Measurements from ENCODE around the gene MBD3L2.
"Not testable (repeated sequence)": the region's sequence is repeated elsewhere in the genome, so short reads cannot be mapped to it uniquely, and the experiment has no call there.

Gene MBD3L2

GRCh38 chr19:7049021-7049420, at the start of gene MBD3L2:
TSS of gene MBD3L2 (plus strand) at chr19:7049321. CDS start at chr19:7049374, 53 bp downstream.
- DNase-seq: not testable (repeated sequence)

DNA sequence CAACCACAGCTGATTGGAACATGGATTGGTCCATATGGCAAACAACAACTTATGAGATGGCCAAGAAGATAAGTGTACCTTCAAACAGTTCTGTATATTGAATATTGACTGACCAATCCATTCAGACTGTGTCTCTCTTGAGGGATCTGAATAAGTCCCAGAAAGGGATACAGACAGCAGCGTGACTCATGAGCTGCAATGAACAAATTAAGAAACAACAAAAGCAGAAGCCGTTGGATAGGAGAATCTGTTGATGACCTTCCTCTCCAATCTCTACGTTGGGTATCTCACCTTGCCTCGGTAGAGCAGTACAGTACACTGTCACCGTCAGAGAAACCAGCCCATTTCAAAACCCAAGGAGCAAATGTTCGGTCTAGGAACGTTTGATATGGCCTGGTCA, 49.2 kb upstream of the MBD3L2 start:
- no peak for DNase-seq

DNA sequence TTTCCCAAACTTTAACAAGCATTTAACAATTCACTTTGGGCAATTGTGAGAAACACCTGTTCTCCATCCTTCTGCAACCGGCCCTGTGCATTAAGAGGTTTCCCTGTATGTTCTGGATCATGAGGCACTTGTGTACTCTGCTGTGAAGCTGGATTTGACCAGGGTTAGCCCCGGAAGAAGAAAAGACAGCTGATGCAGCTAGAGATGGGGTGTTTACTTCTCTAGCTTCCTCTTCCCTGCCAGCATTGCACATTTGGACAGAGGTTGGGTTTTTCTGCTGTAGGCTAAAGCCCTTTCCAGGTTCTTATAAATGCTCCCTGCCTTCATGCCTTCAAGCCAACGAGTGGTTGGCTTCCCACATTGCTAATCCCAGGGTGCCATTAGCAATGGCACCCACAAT, 48.8 kb upstream of the MBD3L2 start:
- DNase-seq: no peak

DNA sequence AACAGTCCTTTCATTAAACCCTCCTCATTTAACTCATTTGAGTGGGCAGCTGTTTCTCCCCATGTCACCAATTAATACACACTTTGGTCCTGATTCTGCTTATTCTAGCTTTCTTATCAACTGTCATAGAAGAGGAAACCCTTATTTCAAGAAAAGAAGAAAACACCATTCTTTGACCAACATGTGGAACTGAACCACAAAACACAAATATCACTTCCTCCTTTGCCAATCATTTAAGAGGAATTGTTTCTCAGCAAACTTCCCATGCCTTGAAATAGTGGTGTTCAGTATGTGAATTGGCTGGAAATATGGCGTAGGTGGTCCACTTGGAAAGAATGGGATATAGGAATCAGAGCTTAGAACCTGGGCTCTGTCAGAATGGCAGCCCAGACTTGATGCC, 48.3 kb upstream of the MBD3L2 start:
- DNase-seq: no peak

GRCh38 chr19:7004313-7004931, 44.7 kb upstream of the MBD3L2 start:
- no peak for DNase-seq

DNA sequence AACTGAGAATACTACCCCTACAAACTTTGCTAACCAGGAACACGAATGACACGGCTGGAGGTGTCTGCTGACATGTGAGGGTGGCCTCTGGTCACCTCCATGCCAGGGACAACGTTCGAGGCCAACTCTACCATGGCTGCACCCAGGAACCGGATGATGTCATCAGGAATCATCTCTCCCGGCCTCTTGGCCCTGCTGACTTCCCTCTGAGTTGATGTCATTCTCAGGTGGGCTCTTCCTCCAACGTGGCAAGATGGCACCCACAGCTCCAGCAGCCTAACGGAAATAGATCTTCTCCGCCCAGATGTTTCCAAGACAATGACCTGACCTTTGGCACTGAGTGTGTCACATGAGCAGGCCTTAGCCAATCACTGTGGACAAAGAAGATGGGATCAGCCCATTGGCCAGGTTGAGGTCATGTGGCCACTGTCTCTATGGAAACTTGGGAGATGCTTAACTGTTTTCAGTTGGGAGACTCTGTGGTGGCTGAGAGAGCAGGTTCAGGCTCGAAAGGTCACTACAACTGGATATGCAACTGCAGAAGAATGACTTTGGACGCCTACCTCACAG, 42.9 kb upstream of the MBD3L2 start:
- DNase-seq: no peak

GRCh38 chr19:7007859-7008258, 41.3 kb upstream of the MBD3L2 start:
- DNase-seq: no peak

DNA sequence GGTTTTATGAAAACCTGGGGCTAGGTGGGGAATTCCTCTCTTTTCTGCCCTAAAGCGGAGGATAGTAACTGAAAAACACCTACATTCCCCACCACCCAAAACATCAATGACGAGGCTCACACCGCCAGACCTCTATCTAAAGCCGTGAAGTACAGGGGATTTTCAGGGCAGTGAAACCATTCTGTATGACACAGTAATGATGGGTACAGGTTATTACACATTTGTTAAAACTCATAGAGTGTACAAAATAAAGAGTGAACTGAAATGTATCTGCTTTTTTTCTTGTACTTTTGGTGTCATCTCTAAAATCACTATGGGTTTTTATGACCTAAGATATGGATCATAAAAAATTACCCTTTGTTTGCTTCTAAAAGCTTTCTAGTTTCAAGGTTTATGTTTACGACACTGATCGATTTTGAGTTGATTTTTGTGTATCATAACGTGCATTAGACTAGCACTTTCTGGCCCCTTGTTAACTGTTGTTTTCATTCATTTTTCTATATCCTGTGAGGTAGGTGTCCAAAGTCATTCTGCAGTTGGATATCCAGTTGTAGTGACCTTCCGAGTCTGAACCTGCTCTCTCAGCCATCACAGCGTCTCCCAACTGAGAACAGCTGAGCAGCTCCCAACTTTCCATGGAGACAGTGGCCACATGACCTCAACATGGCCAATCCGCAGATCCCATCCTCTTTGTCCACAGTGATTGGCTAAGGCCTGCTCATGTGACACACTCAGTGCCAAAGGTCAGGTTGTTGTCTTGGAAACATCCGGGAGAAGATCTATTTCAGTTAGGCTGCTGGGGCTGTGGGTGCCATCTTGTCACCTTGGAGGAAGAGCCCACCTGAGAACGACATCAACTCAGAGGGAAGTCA, 38.2 kb upstream of the MBD3L2 start:
- peak; percentile 16 for DNase-seq

DNA sequence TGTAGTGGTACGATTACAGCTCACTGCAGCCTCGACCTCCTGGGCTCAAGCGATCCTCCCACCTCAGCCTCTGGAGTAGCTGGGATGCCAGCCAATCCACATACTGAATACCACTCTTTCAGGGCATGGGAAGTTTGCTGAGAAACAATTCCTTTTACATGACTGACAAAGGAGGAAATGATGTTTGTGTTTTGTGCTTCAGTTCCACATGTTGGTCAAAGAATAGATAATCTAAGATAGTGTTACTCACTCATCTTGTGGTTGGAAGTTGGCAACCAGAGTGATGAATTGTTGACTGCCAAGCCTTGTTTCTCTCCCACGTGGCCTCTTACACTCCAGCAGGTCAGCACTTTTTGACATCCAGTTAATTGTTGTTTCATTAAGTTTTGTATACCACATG, 35.4 kb upstream of the MBD3L2 start:
- no peak for DNase-seq

GRCh38 chr19:7018828-7019227, 30.3 kb upstream of the MBD3L2 start:
- no peak for DNase-seq

GRCh38 chr19:7021331-7021730, 27.8 kb upstream of the MBD3L2 start, which contains the start of gene MBD3L2B:
TSS of gene MBD3L2B (minus strand) at chr19:7021431. CDS start at chr19:7021397, 34 bp downstream.
- DNase-seq: not testable (repeated sequence)

- not testable (repeated sequence) for DNase-seq
Observed at GRCh38 chr19:7028790-7029189, 20.3 kb upstream of the MBD3L2 start.

DNA sequence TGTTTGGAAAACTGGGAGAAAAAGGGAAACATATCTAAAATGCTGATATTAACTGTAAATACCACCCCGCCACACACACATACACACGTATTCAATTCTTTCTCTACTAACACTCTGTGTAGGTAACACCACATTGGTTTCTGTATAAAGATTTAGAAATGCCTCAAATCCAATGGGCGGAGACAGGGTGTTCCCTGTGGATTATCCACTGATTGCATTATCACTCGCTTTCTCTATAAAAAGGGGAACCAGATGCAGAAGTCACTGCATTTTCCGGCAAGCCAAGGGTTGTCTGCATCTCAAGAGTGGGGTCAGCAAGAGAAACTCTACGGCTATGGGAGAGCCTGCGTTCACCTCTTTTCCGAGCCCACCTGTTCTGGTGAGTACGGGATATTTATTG, 18.8 kb upstream of the MBD3L2 start, which contains the start of gene MBD3L5:
MBD3L5 (plus strand) TSS at position 301 of the 400 bp plus-strand sequence; CDS start at position 335, 34 bp downstream.
- DNase-seq: not testable (repeated sequence)

GRCh38 chr19:7040079-7040478, 9.0 kb upstream of the MBD3L2 start, which contains the start of gene MBD3L4:
TSS of gene MBD3L4 (minus strand) at chr19:7040179. CDS start at chr19:7040144, 35 bp downstream.
- not testable (repeated sequence) for DNase-seq

- DNase-seq: not testable (repeated sequence)
Observed at GRCh38 chr19:7041563-7041962, 7.6 kb upstream of the MBD3L2 start.

DNA sequence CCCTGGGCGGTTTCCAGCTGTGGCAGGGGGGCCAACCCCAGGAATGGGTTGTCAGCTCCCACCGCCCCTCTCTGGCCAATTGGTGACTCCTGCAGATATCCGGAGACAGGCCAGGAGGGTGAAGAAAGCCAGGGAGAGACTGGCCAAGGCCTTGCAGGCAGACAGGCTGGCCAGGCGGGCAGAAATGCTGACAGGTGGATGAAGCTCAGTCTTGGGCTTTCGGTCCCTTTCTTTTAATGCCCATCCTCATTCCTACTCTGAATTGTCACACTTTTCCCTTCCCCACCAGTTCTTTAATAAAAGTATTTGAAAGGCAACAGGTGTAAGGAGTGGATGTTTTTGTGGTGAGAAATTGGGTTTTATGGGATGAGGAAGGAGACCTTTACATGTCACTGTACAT, 2.3 kb downstream of the MBD3L2 start:
- DNase-seq: not testable (repeated sequence)

- not testable (repeated sequence) for DNase-seq
Observed at GRCh38 chr19:7052896-7053295, 3.8 kb downstream of the MBD3L2 start.

- not testable (repeated sequence) for DNase-seq
Observed at GRCh38 chr19:7054635-7055368, 5.7 kb downstream of the MBD3L2 start.

- DNase-seq: not testable (repeated sequence)
Observed at GRCh38 chr19:7055679-7056078, 6.6 kb downstream of the MBD3L2 start.

GRCh38 chr19:7056371-7056770, 7.2 kb downstream of the MBD3L2 start:
- not testable (repeated sequence) for DNase-seq

- DNase-seq: not testable (repeated sequence)
Observed at GRCh38 chr19:7058576-7058975, 9.5 kb downstream of the MBD3L2 start, which contains the start of gene MBD3L3. TSS of gene MBD3L3 (minus strand) at chr19:7058676. CDS start at chr19:7058605, 71 bp downstream.

- not testable (repeated sequence) for DNase-seq
Observed at GRCh38 chr19:7059977-7060376, 10.9 kb downstream of the MBD3L2 start.

DNA sequence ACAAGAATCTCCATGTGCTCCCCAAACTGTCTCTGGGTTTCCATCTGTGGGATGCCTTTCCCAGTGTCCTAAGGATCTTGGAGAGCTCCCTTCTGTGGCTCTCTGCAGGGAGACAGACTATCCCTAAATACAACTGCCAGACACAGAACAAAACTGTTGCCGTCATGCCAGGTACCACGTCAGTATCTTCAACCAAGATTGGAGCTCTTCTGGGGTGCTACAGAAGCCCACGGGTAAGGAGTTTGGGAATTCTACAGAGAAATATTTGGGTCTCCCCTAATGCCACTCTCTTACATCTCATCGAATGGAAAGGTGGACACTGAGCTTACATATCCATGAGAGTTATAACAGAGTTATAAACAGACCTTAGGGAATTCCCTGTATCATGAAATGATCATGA, 14.2 kb downstream of the MBD3L2 start:
- no peak for DNase-seq

Data from stimulated activated CD4-positive, alpha-beta T cell treated with anti-CD3 and anti-CD28 coated beads, Interleukin-4, amount 100 ng/mL, for 1 hour (primary cell).